PC-3 (cell line): ENCODE measurements around the gene NR2C2. TPM values are rescaled to one million over a fixed set of nuclear protein-coding genes. Genes with fewer than 3 reads are reported as not detected.

Experiments used
- ATAC-seq: fragments of 200-7000 bp; cut with Tn5 transposase; 2 replicates; pipeline ENCODE4 v1.9.1; 2020; ENCODE audit warnings: mild to moderate bottlenecking, moderate library complexity
- BruUV-seq: library from RNA; stranded (reverse); fragments of 400-500 nt; replicated peaks from 2 replicates; lab custom pipeline; 2021; lab: Mats Ljungman, UMichigan
- CTCF ChIA-PET: fragments of 300-600 bp; sonication (Branson Sonifier 250); formaldehyde crosslinking; loops from one replicate; lab custom pipeline; 2022; ENCODE audit warnings: antibody characterized with exemption; lab: Charles Lee
- POLR2A ChIA-PET: fragments of 300-600 bp; sonication (Branson Sonifier 250); formaldehyde crosslinking; loops from one replicate; lab custom pipeline; 2022; ENCODE audit warnings: antibody characterized with exemption; ENCODE audit not compliant: unreplicated experiment; lab: Charles Lee
- DNase-seq: peaks from one replicate; pipeline ENCODE4 v3.0.0-alpha.2; 2015
- H2AFZ ChIP-seq: fragments of 300-600 bp; sonication (generic); 2 replicates; pipeline ENCODE4 v1.6.0; 2016; ENCODE audit warnings: antibody characterized with exemption, low read length
- H3F3A ChIP-seq: fragments of 300-600 bp; sonication (generic); one replicate; pipeline ENCODE4 v1.6.0; 2017; ENCODE audit warnings: antibody characterized with exemption, low read length, control low read depth, mild to moderate bottlenecking; ENCODE audit not compliant: unreplicated experiment
- H3K27ac ChIP-seq: fragments of 300-600 bp; sonication (generic); 2 replicates; pipeline ENCODE4 v1.5.1; 2016; ENCODE audit warnings: mild to moderate bottlenecking, low read length
- H3K27me3 ChIP-seq: fragments of 300-600 bp; sonication (generic); 2 replicates; pipeline ENCODE4 v1.6.1; 2016; ENCODE audit warnings: low read length, mixed read lengths
- H3K36me3 ChIP-seq: fragments of 300-600 bp; sonication (generic); 2 replicates; pipeline ENCODE4 v1.6.1; 2016; ENCODE audit warnings: low read depth, mixed run types, low read length, mixed read lengths
- H3K4me1 ChIP-seq: fragments of 300-600 bp; sonication (generic); 2 replicates; pipeline ENCODE4 v1.5.1; 2016; ENCODE audit warnings: low read length; ENCODE audit not compliant: insufficient read depth
- H3K4me2 ChIP-seq: fragments of 300-600 bp; sonication (generic); 2 replicates; pipeline ENCODE4 v1.6.0; 2016; ENCODE audit warnings: low read length
- H3K4me3 ChIP-seq: fragments of 300-600 bp; sonication (generic); 2 replicates; pipeline ENCODE4 v1.5.1; 2016; ENCODE audit warnings: mild to moderate bottlenecking, low read length, mixed read lengths
- H3K79me2 ChIP-seq: fragments of 300-600 bp; sonication (generic); 2 replicates; pipeline ENCODE4 v1.6.1; 2017; ENCODE audit warnings: low read length, mixed read lengths
- H3K9ac ChIP-seq: fragments of 300-600 bp; sonication (generic); 2 replicates; pipeline ENCODE4 v1.6.0; 2016; ENCODE audit warnings: mild to moderate bottlenecking, low read length
- H3K9me2 ChIP-seq: fragments of 300-600 bp; sonication (generic); replicated peaks from 2 replicates; pipeline ENCODE4 v1.6.1; 2016; ENCODE audit warnings: mixed run types, low read length, mixed read lengths
- H3K9me3 ChIP-seq: fragments of 300-600 bp; sonication (generic); 2 replicates; pipeline ENCODE4 v1.6.1; 2016; ENCODE audit warnings: low read length, mixed read lengths
- H4K20me1 ChIP-seq: fragments of 300-600 bp; sonication (generic); 2 replicates; pipeline ENCODE4 v1.6.1; 2016; ENCODE audit warnings: low read length, mixed read lengths
- EZH2 ChIP-seq: fragments of 300-600 bp; sonication (generic); IDR thresholded peaks from one replicate; pipeline ENCODE4 v1.6.1; 2017; ENCODE audit warnings: antibody characterized with exemption, mild to moderate bottlenecking, low read length; ENCODE audit not compliant: unreplicated experiment
- EZH2phosphoT487 ChIP-seq: fragments of 300-600 bp; sonication (generic); IDR thresholded peaks from 2 replicates; pipeline ENCODE4 v1.6.1; 2018; ENCODE audit warnings: mild to moderate bottlenecking, antibody characterized with exemption, low read length, borderline replicate concordance
- intact Hi-C: fragments of 100-400 bp; cut with micrococcal nuclease; formaldehyde crosslinking; loops from 2 replicates; pipeline ENCODE4 v1.9.0; 2023
- total RNA-seq: library from RNA; depleted of rRNA; stranded (reverse); fragments of >200 nt; gene quantifications from 2 replicates; pipeline ENCODE4 v1.2.3, GENCODE V29; 2014; rRNA removed
- TF ChIP-seq, protein P1 (sequence below): fragments of 300-600 bp; sonication (generic); conservative IDR thresholded peaks from 2 replicates; pipeline ENCODE4 v1.5.1; 2017; ENCODE audit warnings: antibody characterized with exemption, low read depth, mild to moderate bottlenecking, low read length

NR2C2 gene
- total RNA-seq, 1 experiment from 2014 or later: 21.9 TPM

DNA sequence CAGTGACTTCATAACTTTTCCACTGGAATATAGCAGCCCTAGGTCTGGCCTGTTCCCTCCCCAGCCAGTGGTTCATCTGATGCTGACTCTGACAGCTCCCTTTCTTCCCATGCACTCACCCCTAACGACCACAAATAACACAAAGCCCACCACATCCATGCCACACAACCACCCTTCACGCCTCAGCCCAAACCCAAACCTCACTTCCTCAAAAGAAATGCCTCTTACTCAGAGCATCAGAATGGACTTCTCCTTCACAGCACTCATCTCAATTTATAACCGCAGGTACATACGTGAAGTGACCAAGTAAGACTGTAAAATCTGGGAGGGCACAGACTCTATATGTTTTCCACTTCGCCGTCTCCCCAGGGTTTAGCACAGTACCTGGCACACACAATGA is 150.5 kb downstream of the NR2C2 start:
- Histone ChIP-seq H3K27me3 (no peaks in the 10 kb centered on the region), H3K4me2 (peak overlapping the region; percentile 88), H3K9me3 (no peaks in the 10 kb centered on the region), H2AFZ (0 out of 2 replicates have a peak overlapping the region, but pooled peaks have one; percentile 98), H3K79me2 (peaks cover 30% of the 10 kb centered on the region), H3K4me3 (peak overlapping the region; percentile 100), H3F3A (no peaks in the 10 kb centered on the region), H3K36me3 (peaks cover 28% of the 10 kb centered on the region), H3K27ac (no peak overlapping the region), H3K9me2 (no peaks in the 10 kb centered on the region), H3K4me1 (peaks cover 23% of the 10 kb centered on the region), H4K20me1 (no peaks in the 10 kb centered on the region), H3K9ac (peak overlapping the region; percentile 90)
- CTCF ChIA-PET: no interaction called here
- ATAC-seq (no peak), DNase-seq (peak; percentile 40)
- POLR2A ChIA-PET: interaction anchor here (0.7 kb wide), 1 partner anchor 322 kb away, joined by 3 read pairs; no protein-coding TSS in a partner anchor
- intact Hi-C loops: loop anchor here (2.0 kb wide), 2 partner anchors 33 to 149 kb away; partner anchors contain the start of gene MRPS25
- BruUV-seq: no TSS peak
- TF ChIP-seq EZH2phosphoT487: no peak
- TF ChIP-seq, protein P1, sequence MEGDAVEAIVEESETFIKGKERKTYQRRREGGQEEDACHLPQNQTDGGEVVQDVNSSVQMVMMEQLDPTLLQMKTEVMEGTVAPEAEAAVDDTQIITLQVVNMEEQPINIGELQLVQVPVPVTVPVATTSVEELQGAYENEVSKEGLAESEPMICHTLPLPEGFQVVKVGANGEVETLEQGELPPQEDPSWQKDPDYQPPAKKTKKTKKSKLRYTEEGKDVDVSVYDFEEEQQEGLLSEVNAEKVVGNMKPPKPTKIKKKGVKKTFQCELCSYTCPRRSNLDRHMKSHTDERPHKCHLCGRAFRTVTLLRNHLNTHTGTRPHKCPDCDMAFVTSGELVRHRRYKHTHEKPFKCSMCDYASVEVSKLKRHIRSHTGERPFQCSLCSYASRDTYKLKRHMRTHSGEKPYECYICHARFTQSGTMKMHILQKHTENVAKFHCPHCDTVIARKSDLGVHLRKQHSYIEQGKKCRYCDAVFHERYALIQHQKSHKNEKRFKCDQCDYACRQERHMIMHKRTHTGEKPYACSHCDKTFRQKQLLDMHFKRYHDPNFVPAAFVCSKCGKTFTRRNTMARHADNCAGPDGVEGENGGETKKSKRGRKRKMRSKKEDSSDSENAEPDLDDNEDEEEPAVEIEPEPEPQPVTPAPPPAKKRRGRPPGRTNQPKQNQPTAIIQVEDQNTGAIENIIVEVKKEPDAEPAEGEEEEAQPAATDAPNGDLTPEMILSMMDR: no peak
- no peak for TF ChIP-seq EZH2

Other genes starting within 250 kb of the NR2C2 start
- not detected in 2 replicates for gene FGD5, start 128.6 kb upstream of the NR2C2 start, total RNA-seq
- 42.9 and 46.0 TPM in 2 replicates for gene MRPS25, start 117.7 kb downstream of the NR2C2 start, total RNA-seq
- 18.7 and 26.8 TPM in 2 replicates for gene RBSN, start 151.6 kb downstream of the NR2C2 start, total RNA-seq